Stimulated activated CD4-positive, alpha-beta T cell treated with anti-CD3 and anti-CD28 coated beads, TNF-alpha, amount 100 ng/mL, for 48 hours (primary cell): Measurements from ENCODE around the gene COL26A1.

Experiments
- DNase-seq, 3 donors: peaks; one replicate each; pipeline ENCODE4 v3.0.0-alpha.2; 2020; ENCODE audit warnings: low read depth in 3 of 3

The COL26A1 gene

GRCh38 chr7:101575168-101575567, 212.5 kb downstream of the COL26A1 start:
- DNase-seq = no peak

GRCh38 chr7:101575721-101576120, 213.0 kb downstream of the COL26A1 start:
- no peak for DNase-seq

GRCh38 chr7:101576998-101577397, 214.3 kb downstream of the COL26A1 start:
- DNase-seq = no peak

- no peak for DNase-seq
These were observed 215.9 kb downstream of the COL26A1 start for GRCh38 chr7:101578552-101578951.

GRCh38 chr7:101580596-101580995, 217.9 kb downstream of the COL26A1 start:
- DNase-seq = no peak

GRCh38 chr7:101581891-101582290, 219.2 kb downstream of the COL26A1 start:
- no peak for DNase-seq

GRCh38 chr7:101582971-101583370, 220.3 kb downstream of the COL26A1 start:
- DNase-seq = no peak

GRCh38 chr7:101586078-101586905, 223.6 kb downstream of the COL26A1 start:
- no peak for DNase-seq

GRCh38 chr7:101586906-101587677, 224.4 kb downstream of the COL26A1 start:
- no peak for DNase-seq

- DNase-seq = no peak
These were observed 225.7 kb downstream of the COL26A1 start for GRCh38 chr7:101588131-101588935.

GRCh38 chr7:101589052-101589451, 226.4 kb downstream of the COL26A1 start:
- DNase-seq = no peak

GRCh38 chr7:101589976-101590662, 227.4 kb downstream of the COL26A1 start:
- no peak for DNase-seq

GRCh38 chr7:101590663-101591435, 228.2 kb downstream of the COL26A1 start:
- no peak for DNase-seq

- no peak for DNase-seq
These were observed 228.8 kb downstream of the COL26A1 start for GRCh38 chr7:101591504-101591903.

GRCh38 chr7:101593556-101593955, 230.9 kb downstream of the COL26A1 start:
- no peak for DNase-seq

GRCh38 chr7:101594790-101595189, 232.1 kb downstream of the COL26A1 start:
- no peak for DNase-seq

- no peak for DNase-seq
These were observed 232.6 kb downstream of the COL26A1 start for GRCh38 chr7:101595246-101595645.

- no peak for DNase-seq
These were observed 233.3 kb downstream of the COL26A1 start for GRCh38 chr7:101595766-101596537.

- DNase-seq = no peak
These were observed 234.2 kb downstream of the COL26A1 start for GRCh38 chr7:101596898-101597297.

- no peak for DNase-seq
These were observed 235.3 kb downstream of the COL26A1 start for GRCh38 chr7:101597941-101598340.
